ENCODE results near the gene IGF2BP2. TPM values are rescaled to one million over a fixed set of nuclear protein-coding genes. Genes with fewer than 3 reads are reported as not detected.

IGF2BP2 gene
- total and polyA plus RNA-seq, 2 experiments from 2014 or later = 88.9 to 91.8 TPM

- no peaks in the 10 kb centered on the region for H3K36me3 ChIP-seq (replicated peaks; ENCODE audit: insufficient read depth, low read depth)
- no peak for DNase-seq (ENCODE audit: low spot score)
- WGBS (ENCODE audit: low lambda C conversion rate, missing lambda C conversion rate) = 94% methylated on average over 10 of the region's 10 CpGs
- H3K4me1 ChIP-seq (ENCODE audit: insufficient read depth) = no peaks in the 10 kb centered on the region
- H3K27ac ChIP-seq = no peak overlapping the region
- H3K27me3 ChIP-seq = no peaks in the 10 kb centered on the region
- no peak overlapping the region for H3K4me3 ChIP-seq
- no peaks in the 10 kb centered on the region for H4K20me1 ChIP-seq (ENCODE audit: insufficient read depth, poor library complexity, severe bottlenecking)
- no peaks in the 10 kb centered on the region for H3K9me2 ChIP-seq (replicated peaks; ENCODE audit: insufficient read depth)
- H3K79me2 ChIP-seq = peaks cover 45% of the 10 kb centered on the region
- TF ChIP-seq EZH2phosphoT487 (IDR thresholded peaks at IDR 0.05; ENCODE audit: low read depth, severe bottlenecking, unreplicated experiment) = no peak
- TF ChIP-seq EZH2 (IDR thresholded peaks at IDR 0.05; ENCODE audit: borderline replicate concordance) = no peak
- TF ChIP-seq, protein P1, sequence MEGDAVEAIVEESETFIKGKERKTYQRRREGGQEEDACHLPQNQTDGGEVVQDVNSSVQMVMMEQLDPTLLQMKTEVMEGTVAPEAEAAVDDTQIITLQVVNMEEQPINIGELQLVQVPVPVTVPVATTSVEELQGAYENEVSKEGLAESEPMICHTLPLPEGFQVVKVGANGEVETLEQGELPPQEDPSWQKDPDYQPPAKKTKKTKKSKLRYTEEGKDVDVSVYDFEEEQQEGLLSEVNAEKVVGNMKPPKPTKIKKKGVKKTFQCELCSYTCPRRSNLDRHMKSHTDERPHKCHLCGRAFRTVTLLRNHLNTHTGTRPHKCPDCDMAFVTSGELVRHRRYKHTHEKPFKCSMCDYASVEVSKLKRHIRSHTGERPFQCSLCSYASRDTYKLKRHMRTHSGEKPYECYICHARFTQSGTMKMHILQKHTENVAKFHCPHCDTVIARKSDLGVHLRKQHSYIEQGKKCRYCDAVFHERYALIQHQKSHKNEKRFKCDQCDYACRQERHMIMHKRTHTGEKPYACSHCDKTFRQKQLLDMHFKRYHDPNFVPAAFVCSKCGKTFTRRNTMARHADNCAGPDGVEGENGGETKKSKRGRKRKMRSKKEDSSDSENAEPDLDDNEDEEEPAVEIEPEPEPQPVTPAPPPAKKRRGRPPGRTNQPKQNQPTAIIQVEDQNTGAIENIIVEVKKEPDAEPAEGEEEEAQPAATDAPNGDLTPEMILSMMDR (IDR thresholded peaks at IDR 0.05; ENCODE audit: poor library complexity) = no peak
- H3K4me2 ChIP-seq = no peak overlapping the region
- H2AFZ ChIP-seq = no peak overlapping the region
- H3K9me3 ChIP-seq (ENCODE audit: low read depth) = no peaks in the 10 kb centered on the region
These were observed 2.9 kb upstream of the IGF2BP2 start for GRCh38 chr3:185827595-185828344.

DNA sequence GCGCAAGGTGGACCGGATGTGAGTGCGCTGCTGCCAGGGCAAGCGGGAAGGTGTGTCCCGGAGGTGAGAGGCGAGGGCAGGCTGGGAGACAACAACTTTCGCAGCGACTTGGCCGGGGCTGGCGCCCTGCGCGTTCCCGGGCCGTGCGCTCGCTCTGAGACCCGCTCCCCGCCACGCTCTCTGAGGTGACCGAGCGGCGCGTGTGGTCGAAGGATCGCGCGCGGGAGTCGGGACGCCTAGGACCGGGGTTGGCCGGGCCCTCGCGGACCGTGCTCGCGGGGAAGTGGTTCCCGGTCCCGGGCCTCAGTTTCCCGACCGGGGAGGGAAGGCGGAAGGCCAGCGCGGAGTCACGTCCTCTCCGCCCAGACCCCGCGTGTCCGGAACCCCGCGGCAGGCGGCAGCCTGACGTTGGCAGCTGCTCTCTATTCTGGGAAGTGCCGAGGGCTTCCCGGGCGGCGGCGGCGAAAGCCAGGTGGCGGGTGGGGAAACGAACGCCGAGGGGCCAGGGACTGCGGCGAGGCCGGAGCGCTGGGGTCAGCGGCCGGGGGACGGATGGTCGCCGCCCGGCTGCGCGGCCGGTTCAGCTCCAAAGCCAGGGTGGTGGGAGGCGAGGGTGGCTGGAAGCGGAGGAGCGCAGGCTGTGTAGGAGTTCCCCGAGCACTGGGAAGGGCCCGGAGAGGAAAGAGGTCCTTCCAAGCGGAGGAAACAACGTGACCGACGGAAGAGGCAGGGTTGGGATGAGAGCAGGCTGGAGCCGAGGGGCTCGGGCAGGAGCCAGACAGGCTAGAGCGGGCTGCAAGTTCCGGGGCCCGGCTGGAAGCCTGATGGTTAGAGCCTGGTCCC is 1.0 kb upstream of the IGF2BP2 start:
- no peak for TF ChIP-seq EZH2phosphoT487 (IDR thresholded peaks at IDR 0.05; ENCODE audit: low read depth, severe bottlenecking, unreplicated experiment)
- TF ChIP-seq, protein P1 (IDR thresholded peaks at IDR 0.05; ENCODE audit: poor library complexity) = peak; percentile 6
- H3K36me3 ChIP-seq (replicated peaks; ENCODE audit: insufficient read depth, low read depth) = no peaks in the 10 kb centered on the region
- H3K27me3 ChIP-seq = no peaks in the 10 kb centered on the region
- WGBS (ENCODE audit: low lambda C conversion rate, missing lambda C conversion rate) = 2% methylated on average over 82 of the region's 90 CpGs
- H4K20me1 ChIP-seq (ENCODE audit: insufficient read depth, poor library complexity, severe bottlenecking) = peaks cover 19% of the 10 kb centered on the region
- peak overlapping the region; percentile 83 for H2AFZ ChIP-seq
- H3K9me3 ChIP-seq (ENCODE audit: low read depth) = no peaks in the 10 kb centered on the region
- H3K79me2 ChIP-seq = peaks cover 64% of the 10 kb centered on the region
- H3K27ac ChIP-seq = peak overlapping the region; percentile 96
- H3K4me1 ChIP-seq (ENCODE audit: insufficient read depth) = peaks cover 10% of the 10 kb centered on the region
- H3K9me2 ChIP-seq (replicated peaks; ENCODE audit: insufficient read depth) = no peaks in the 10 kb centered on the region
- peak overlapping the region; percentile 96 for H3K4me2 ChIP-seq
- H3K4me3 ChIP-seq = peak overlapping the region; percentile 73
- peak; percentile 66 for DNase-seq (ENCODE audit: low spot score)

DNA sequence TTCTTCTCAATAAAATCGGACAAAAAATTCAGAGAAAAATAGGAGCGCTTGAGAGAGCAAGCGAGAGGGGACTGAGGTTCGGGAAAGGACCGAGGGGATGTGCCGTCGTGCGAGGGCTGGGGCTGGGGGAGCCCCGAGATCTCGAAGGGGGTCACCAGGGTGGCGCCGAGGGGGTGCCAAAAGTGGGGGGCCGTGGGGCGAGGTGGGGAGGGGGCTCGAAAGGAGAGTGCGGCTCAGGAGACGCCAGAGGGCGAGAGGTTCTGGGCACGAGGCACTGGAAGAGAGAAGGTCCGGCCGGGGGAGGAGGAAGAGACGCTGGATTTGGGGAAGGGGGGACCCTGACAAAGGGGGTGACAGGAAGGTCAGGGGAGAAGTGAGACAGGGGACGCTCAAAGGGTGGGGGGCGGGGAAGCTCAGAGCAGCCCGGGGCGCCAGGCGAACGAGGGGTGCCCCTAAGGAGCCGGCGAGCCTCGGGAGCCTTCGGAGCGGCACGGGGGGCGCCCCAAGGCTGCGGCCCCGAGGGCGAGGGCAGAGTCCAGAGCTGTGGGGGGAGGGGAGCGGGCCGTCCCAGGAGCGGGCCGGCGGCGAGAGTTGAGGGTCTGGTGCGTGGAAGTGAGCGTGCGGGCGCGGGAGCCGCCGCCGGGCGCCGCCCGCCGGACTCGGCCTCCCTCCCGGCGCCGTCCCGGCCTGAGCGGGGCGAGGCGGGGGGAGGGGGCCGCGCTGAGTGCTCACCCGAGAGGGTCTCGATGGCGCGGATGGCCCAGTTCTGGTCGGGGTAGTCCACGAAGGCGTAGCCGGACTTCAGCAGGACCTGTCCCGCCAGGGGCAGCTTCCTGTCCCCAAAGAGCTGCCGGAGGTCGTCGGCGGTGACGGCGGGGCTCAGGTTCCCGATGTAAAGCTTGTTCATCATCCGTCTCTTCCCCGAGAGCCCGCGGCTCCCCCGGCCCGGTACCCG is 514 bp downstream of the IGF2BP2 start:
- Histone ChIP-seq H3K9me2 (replicated peaks; ENCODE audit: insufficient read depth) (no peaks in the 10 kb centered on the region), H3K27ac (peak overlapping the region; percentile 100), H2AFZ (peak overlapping the region; percentile 18), H3K79me2 (peaks cover 80% of the 10 kb centered on the region), H3K36me3 (replicated peaks; ENCODE audit: insufficient read depth, low read depth) (no peaks in the 10 kb centered on the region), H3K27me3 (no peaks in the 10 kb centered on the region), H3K4me1 (ENCODE audit: insufficient read depth) (peaks cover 23% of the 10 kb centered on the region), H3K4me2 (peak overlapping the region; percentile 72), H3K9me3 (ENCODE audit: low read depth) (no peaks in the 10 kb centered on the region), H4K20me1 (ENCODE audit: insufficient read depth, poor library complexity, severe bottlenecking) (peaks cover 34% of the 10 kb centered on the region), H3K4me3 (peak overlapping the region; percentile 98)
- TF ChIP-seq EZH2 (IDR thresholded peaks at IDR 0.05; ENCODE audit: borderline replicate concordance) (no peak), EZH2phosphoT487 (IDR thresholded peaks at IDR 0.05; ENCODE audit: low read depth, severe bottlenecking, unreplicated experiment) (no peak)
- TF ChIP-seq, protein P1 (IDR thresholded peaks at IDR 0.05; ENCODE audit: poor library complexity) = no peak
- WGBS (ENCODE audit: low lambda C conversion rate, missing lambda C conversion rate) = 0% methylated on average over 9 of the region's 89 CpGs
- DNase-seq (ENCODE audit: low spot score) = peak; percentile 86

All from hepatocyte (in vitro differentiated cells).